ENCODE measurements around the gene HIVEP3. TPM values are rescaled to one million over a fixed set of nuclear protein-coding genes. Genes with fewer than 3 reads are reported as not detected.

Gene HIVEP3
- total RNA-seq, 2 experiments from 2014 or later, result 13.2 to 13.4 TPM

DNA sequence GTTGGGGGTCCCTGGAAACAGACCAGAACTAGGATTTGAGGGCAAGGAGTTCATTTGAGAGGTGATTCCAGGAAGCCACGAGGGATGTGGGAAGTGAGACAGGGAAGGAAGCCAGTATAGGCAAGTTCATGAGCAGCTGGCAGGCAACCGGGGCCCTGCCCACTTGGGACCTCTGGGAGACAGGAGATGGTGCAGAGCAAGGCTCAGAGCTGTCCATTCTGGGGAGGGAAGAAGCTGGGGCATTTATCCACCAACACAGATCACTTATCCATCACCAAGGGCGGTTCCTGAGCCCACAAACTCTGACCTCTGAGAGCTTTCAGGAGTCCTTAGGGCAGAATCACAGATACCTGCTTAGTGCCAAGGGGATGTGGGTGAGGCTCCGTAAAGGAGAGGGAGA lies 451.0 kb downstream of the HIVEP3 start:
- CTCF ChIA-PET, result no interaction called here
- Mint-ChIP-seq H3K27me3 (ENCODE audit: low read depth) (no peaks in the 10 kb centered on the region), H3K9me3 (no peaks in the 10 kb centered on the region), H3K4me1 (ENCODE audit: low read depth) (no peaks in the 10 kb centered on the region), H3K36me3 (ENCODE audit: low read depth) (no peaks in the 10 kb centered on the region), H3K27ac (no peak overlapping the region), H3K4me3 (no peak overlapping the region)
- DNase-seq, result no peak
- intact Hi-C loops (cut with micrococcal nuclease), result no loop called here

DNA sequence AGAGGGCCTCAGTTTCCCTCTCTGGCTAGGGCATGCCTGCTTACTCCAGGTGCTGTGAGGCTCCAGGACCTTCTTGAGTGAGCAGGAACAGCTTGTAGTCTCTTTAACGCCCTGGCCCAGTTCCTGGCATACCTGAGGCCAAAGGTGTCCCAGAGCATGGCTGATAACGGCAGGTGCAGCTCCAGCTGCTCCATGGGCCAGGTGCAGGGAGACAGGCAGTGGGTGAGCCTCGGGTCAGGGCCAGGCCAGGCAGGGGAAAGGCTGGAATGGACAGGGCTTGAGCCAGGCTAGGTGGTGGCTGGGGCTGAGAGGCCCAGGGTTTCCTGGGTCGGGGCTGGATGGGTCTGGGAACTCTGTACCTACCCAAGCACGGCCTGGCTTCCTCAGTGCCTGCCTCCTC lies 452.6 kb downstream of the HIVEP3 start:
- Mint-ChIP-seq H3K9me3 (no peaks in the 10 kb centered on the region), H3K36me3 (ENCODE audit: low read depth) (no peaks in the 10 kb centered on the region), H3K27ac (no peak overlapping the region), H3K27me3 (ENCODE audit: low read depth) (no peaks in the 10 kb centered on the region), H3K4me1 (ENCODE audit: low read depth) (no peaks in the 10 kb centered on the region), H3K4me3 (no peak overlapping the region)
- CTCF ChIA-PET, result no interaction called here
- intact Hi-C loops (cut with micrococcal nuclease), result no loop called here
- no peak for DNase-seq

- CTCF ChIA-PET, result no interaction called here
- Mint-ChIP-seq H3K4me3 (no peak overlapping the region), H3K9me3 (no peaks in the 10 kb centered on the region), H3K4me1 (ENCODE audit: low read depth) (no peaks in the 10 kb centered on the region), H3K27ac (no peak overlapping the region), H3K36me3 (ENCODE audit: low read depth) (no peaks in the 10 kb centered on the region), H3K27me3 (ENCODE audit: low read depth) (no peaks in the 10 kb centered on the region)
- DNase-seq, result no peak
- intact Hi-C loops (cut with micrococcal nuclease), result no loop called here
These were observed 453.0 kb downstream of the HIVEP3 start for GRCh38 chr1:41465741-41466140.

- no peaks in the 10 kb centered on the region for H3K36me3 Mint-ChIP-seq (ENCODE audit: low read depth)
- intact Hi-C loops (cut with micrococcal nuclease), result no loop called here
- H3K4me1 Mint-ChIP-seq (ENCODE audit: low read depth), result no peaks in the 10 kb centered on the region
- H3K4me3 Mint-ChIP-seq, result no peak overlapping the region
- no peak overlapping the region for H3K27ac Mint-ChIP-seq
- no peaks in the 10 kb centered on the region for H3K9me3 Mint-ChIP-seq
- no peak for DNase-seq
- CTCF ChIA-PET, result no interaction called here
- no peaks in the 10 kb centered on the region for H3K27me3 Mint-ChIP-seq (ENCODE audit: low read depth)
These were observed 453.8 kb downstream of the HIVEP3 start for GRCh38 chr1:41464885-41465284.

DNA sequence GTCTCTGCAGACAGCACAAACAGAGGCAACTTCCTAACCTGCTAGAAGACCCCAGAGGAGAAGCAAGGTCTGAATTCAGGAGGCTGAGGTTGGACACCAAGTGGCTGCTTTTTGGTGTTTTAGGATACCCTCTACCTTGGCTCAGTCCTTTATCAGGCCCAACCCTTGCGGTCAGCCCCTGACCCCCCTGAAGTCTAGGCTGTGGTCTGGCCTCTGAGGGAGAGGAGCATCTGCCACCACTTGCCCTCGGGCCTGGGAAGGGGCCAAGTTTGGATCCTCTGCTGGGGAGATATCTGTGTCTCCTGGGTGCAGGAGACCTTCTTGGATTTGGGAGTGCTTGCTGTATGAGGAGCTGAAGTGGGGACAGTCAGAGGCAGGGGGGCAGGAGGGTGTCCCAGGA lies 455.2 kb downstream of the HIVEP3 start:
- Mint-ChIP-seq H3K27ac (no peak overlapping the region), H3K36me3 (ENCODE audit: low read depth) (no peaks in the 10 kb centered on the region), H3K4me3 (no peak overlapping the region), H3K9me3 (no peaks in the 10 kb centered on the region), H3K4me1 (ENCODE audit: low read depth) (no peaks in the 10 kb centered on the region), H3K27me3 (ENCODE audit: low read depth) (no peaks in the 10 kb centered on the region)
- no peak for DNase-seq
- CTCF ChIA-PET, result no interaction called here
- intact Hi-C loops (cut with micrococcal nuclease), result no loop called here

DNA sequence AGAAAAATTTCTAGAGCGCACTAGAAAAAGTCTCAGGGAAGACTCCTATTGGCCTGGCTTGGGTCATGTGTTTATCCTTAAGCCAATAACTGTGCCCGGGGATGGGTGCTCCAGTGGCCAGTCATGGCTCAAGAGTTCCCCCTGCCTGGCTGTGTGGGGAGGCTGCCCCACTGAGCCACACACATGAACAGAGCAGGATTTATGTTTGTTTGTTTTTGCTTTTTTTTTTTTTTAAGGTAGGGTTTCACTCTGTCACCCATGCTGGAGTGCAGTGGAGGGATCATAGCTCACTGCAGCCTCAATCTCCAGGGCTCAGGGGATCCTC lies 456.1 kb downstream of the HIVEP3 start:
- no peak overlapping the region for H3K27ac Mint-ChIP-seq
- CTCF ChIA-PET, result no interaction called here
- H3K36me3 Mint-ChIP-seq (ENCODE audit: low read depth), result no peaks in the 10 kb centered on the region

GRCh38 chr1:41461790-41462679 lies 456.7 kb downstream of the HIVEP3 start:
- intact Hi-C loops (cut with micrococcal nuclease), result no loop called here
- H3K9me3 Mint-ChIP-seq, result no peaks in the 10 kb centered on the region
- H3K27me3 Mint-ChIP-seq (ENCODE audit: low read depth), result no peaks in the 10 kb centered on the region
- CTCF ChIA-PET, result interaction anchor here (0.6 kb wide), 1 partner anchor 128 kb away, joined by 3 read pairs; no protein-coding TSS in a partner anchor
- no peak overlapping the region for H3K27ac Mint-ChIP-seq
- no peaks in the 10 kb centered on the region for H3K4me1 Mint-ChIP-seq (ENCODE audit: low read depth)
- H3K4me3 Mint-ChIP-seq, result no peak overlapping the region
- no peaks in the 10 kb centered on the region for H3K36me3 Mint-ChIP-seq (ENCODE audit: low read depth)
- DNase-seq, result no peak

More for the DNA sequence above, 456.1 kb downstream of the HIVEP3 start:
- no peak for DNase-seq
- H3K9me3 Mint-ChIP-seq, result no peaks in the 10 kb centered on the region
- no peaks in the 10 kb centered on the region for H3K27me3 Mint-ChIP-seq (ENCODE audit: low read depth)
- H3K4me1 Mint-ChIP-seq (ENCODE audit: low read depth), result no peaks in the 10 kb centered on the region
- H3K4me3 Mint-ChIP-seq, result no peak overlapping the region
- intact Hi-C loops (cut with micrococcal nuclease), result no loop called here

- intact Hi-C loops (cut with micrococcal nuclease), result no loop called here
- DNase-seq, result no peak
- CTCF ChIA-PET, result interaction anchor here (1.0 kb wide), 1 partner anchor 12 kb away, joined by 3 read pairs; no protein-coding TSS in a partner anchor
- no peak overlapping the region for H3K27ac Mint-ChIP-seq
- H3K9me3 Mint-ChIP-seq, result no peaks in the 10 kb centered on the region
- H3K4me1 Mint-ChIP-seq (ENCODE audit: low read depth), result no peaks in the 10 kb centered on the region
- H3K36me3 Mint-ChIP-seq (ENCODE audit: low read depth), result no peaks in the 10 kb centered on the region
- no peak overlapping the region for H3K4me3 Mint-ChIP-seq
- no peaks in the 10 kb centered on the region for H3K27me3 Mint-ChIP-seq (ENCODE audit: low read depth)
These were observed 461.7 kb downstream of the HIVEP3 start for GRCh38 chr1:41456847-41457540.

Other genes starting within 250 kb of the HIVEP3 start
- not detected for gene GUCA2B, start 234.5 kb upstream of the HIVEP3 start, total RNA-seq
- not detected for gene GUCA2A, start 245.8 kb upstream of the HIVEP3 start, total RNA-seq

All from activated naive CD4-positive, alpha-beta T cell treated with anti-CD3 and anti-CD28 coated beads for 36 hours (primary cell).